Measurements from ENCODE around the gene MAP7.

DNA sequence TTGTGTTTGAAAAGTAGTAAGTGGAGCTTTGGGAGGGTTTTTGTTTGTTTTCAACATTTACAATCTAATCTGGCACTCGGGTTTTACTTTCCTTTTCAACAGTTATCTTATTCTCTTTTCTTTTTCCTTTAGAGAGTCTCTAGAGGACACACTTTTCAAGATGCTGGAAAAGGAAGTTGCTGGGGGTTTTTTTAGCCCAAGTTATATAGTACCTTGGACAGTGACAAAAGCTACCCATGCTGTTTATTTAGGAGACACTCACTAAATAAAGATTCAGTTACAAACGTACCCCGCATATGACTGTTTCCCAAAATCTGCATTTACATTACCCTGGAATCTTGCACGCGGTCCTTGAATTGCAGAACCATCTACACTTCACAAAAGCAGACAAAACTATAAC lies 78.8 kb downstream of the MAP7 start:
- TF ChIP-seq POLR2A (IDR thresholded peaks at IDR 0.05), result no peak
- TF ChIP-seq, protein P1, sequence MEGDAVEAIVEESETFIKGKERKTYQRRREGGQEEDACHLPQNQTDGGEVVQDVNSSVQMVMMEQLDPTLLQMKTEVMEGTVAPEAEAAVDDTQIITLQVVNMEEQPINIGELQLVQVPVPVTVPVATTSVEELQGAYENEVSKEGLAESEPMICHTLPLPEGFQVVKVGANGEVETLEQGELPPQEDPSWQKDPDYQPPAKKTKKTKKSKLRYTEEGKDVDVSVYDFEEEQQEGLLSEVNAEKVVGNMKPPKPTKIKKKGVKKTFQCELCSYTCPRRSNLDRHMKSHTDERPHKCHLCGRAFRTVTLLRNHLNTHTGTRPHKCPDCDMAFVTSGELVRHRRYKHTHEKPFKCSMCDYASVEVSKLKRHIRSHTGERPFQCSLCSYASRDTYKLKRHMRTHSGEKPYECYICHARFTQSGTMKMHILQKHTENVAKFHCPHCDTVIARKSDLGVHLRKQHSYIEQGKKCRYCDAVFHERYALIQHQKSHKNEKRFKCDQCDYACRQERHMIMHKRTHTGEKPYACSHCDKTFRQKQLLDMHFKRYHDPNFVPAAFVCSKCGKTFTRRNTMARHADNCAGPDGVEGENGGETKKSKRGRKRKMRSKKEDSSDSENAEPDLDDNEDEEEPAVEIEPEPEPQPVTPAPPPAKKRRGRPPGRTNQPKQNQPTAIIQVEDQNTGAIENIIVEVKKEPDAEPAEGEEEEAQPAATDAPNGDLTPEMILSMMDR (IDR thresholded peaks at IDR 0.05), result no peak
